ENCODE measurements around the gene CLTCL1.
"Not testable (repeated sequence)": the region's sequence is repeated elsewhere in the genome, so short reads cannot be mapped to it uniquely, and the experiment has no call there.

Gene CLTCL1

GRCh38 chr22:19168088-19168890 is 123.2 kb downstream of the CLTCL1 start:
- Histone ChIP-seq H3K27me3 (ENCODE audit: control insufficient read depth, insufficient read depth, low read length) (peaks cover 5% of the 10 kb centered on the region), H3K9me3 (ENCODE audit: control insufficient read depth, low read length) (no peaks in the 10 kb centered on the region)

GRCh38 chr22:19167106-19167869 is 124.2 kb downstream of the CLTCL1 start:
- Histone ChIP-seq H3K4me1 (peaks cover 5% of the 10 kb centered on the region), H3K27me3 (ENCODE audit: control insufficient read depth, insufficient read depth, low read length) (peaks cover 5% of the 10 kb centered on the region), H3K27ac (no peak overlapping the region), H3K4me3 (ENCODE audit: low read depth, low read length) (no peak overlapping the region), H2AFZ (no peak overlapping the region), H3K4me2 (ENCODE audit: low read length) (no peak overlapping the region), H3K9ac (no peak overlapping the region), H3K36me3 (ENCODE audit: control insufficient read depth, insufficient read depth, low read length) (no peaks in the 10 kb centered on the region), H3K9me3 (ENCODE audit: control insufficient read depth, low read length) (no peaks in the 10 kb centered on the region), H3K79me2 (no peaks in the 10 kb centered on the region)
- TF ChIP-seq CTCF (IDR thresholded peaks at IDR 0.05), result no peak

More at GRCh38 chr22:19168088-19168890, 123.2 kb downstream of the CLTCL1 start:
- H3K79me2 ChIP-seq, result no peaks in the 10 kb centered on the region
- H3K36me3 ChIP-seq (ENCODE audit: control insufficient read depth, insufficient read depth, low read length), result no peaks in the 10 kb centered on the region
- H3K27ac ChIP-seq, result no peak overlapping the region
- H3K4me1 ChIP-seq, result peaks cover 5% of the 10 kb centered on the region
- no peak overlapping the region for H2AFZ ChIP-seq
- TF ChIP-seq CTCF (IDR thresholded peaks at IDR 0.05), result no peak
- H3K4me2 ChIP-seq (ENCODE audit: low read length), result no peak overlapping the region
- H3K9ac ChIP-seq, result no peak overlapping the region
- H3K4me3 ChIP-seq (ENCODE audit: low read depth, low read length), result no peak overlapping the region

- Histone ChIP-seq H2AFZ (no peak overlapping the region), H3K9ac (no peak overlapping the region), H3K4me1 (peaks cover 5% of the 10 kb centered on the region), H3K4me3 (ENCODE audit: low read depth, low read length) (no peak overlapping the region), H3K4me2 (ENCODE audit: low read length) (no peak overlapping the region), H3K27me3 (ENCODE audit: control insufficient read depth, insufficient read depth, low read length) (peaks cover 5% of the 10 kb centered on the region), H3K9me3 (ENCODE audit: control insufficient read depth, low read length) (no peaks in the 10 kb centered on the region), H3K79me2 (no peaks in the 10 kb centered on the region), H3K36me3 (ENCODE audit: control insufficient read depth, insufficient read depth, low read length) (no peaks in the 10 kb centered on the region), H3K27ac (no peak overlapping the region)
- no peak for TF ChIP-seq CTCF (IDR thresholded peaks at IDR 0.05)
These were observed 125.1 kb downstream of the CLTCL1 start for GRCh38 chr22:19166421-19166820.

GRCh38 chr22:19164425-19164824 is 127.1 kb downstream of the CLTCL1 start:
- peaks cover 5% of the 10 kb centered on the region for H3K27me3 ChIP-seq (ENCODE audit: control insufficient read depth, insufficient read depth, low read length)
- no peak overlapping the region for H3K27ac ChIP-seq
- no peak for TF ChIP-seq CTCF (IDR thresholded peaks at IDR 0.05)

GRCh38 chr22:19158649-19159048 is 132.9 kb downstream of the CLTCL1 start:
- not testable (repeated sequence) for H3K27ac ChIP-seq; H2AFZ ChIP-seq; H3K4me3 ChIP-seq (ENCODE audit: low read depth, low read length); H3K79me2 ChIP-seq; H3K4me1 ChIP-seq; H3K4me2 ChIP-seq (ENCODE audit: low read length); H3K9ac ChIP-seq; H3K27me3 ChIP-seq (ENCODE audit: control insufficient read depth, insufficient read depth, low read length); H3K9me3 ChIP-seq (ENCODE audit: control insufficient read depth, low read length); H3K36me3 ChIP-seq (ENCODE audit: control insufficient read depth, insufficient read depth, low read length)

More at GRCh38 chr22:19164425-19164824, 127.1 kb downstream of the CLTCL1 start:
- Histone ChIP-seq H3K4me1 (no peaks in the 10 kb centered on the region), H3K9ac (no peak overlapping the region), H3K79me2 (no peaks in the 10 kb centered on the region), H3K4me3 (ENCODE audit: low read depth, low read length) (no peak overlapping the region), H3K9me3 (ENCODE audit: control insufficient read depth, low read length) (no peaks in the 10 kb centered on the region), H3K4me2 (ENCODE audit: low read length) (no peak overlapping the region), H3K36me3 (ENCODE audit: control insufficient read depth, insufficient read depth, low read length) (no peaks in the 10 kb centered on the region), H2AFZ (no peak overlapping the region)

- H3K4me2 ChIP-seq (ENCODE audit: low read length); H3K9ac ChIP-seq; H3K27ac ChIP-seq; H3K27me3 ChIP-seq (ENCODE audit: control insufficient read depth, insufficient read depth, low read length); H3K4me3 ChIP-seq (ENCODE audit: low read depth, low read length); H3K4me1 ChIP-seq; H3K9me3 ChIP-seq (ENCODE audit: control insufficient read depth, low read length); H3K36me3 ChIP-seq (ENCODE audit: control insufficient read depth, insufficient read depth, low read length); H2AFZ ChIP-seq; H3K79me2 ChIP-seq: not testable (repeated sequence)
These were observed 135.4 kb downstream of the CLTCL1 start for GRCh38 chr22:19156109-19156508.
